ENCODE results near the gene CENPN.

DNA sequence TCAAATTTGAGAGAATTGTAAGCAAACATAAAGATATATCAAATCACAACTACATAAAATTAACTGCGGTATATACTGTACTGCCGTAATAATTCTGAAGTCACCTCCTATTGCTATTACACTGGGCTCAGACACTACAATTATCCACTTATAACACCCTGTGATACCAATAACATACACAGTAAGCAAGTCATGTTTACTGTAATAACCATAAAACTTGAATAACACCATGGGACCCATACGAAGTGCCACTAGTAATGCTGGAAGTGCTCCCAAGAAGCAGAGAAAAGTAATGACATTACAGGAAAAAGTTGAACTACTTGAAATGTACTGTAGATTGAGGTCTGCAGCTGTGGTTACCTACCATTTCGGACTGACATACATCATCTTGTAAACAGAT, 24.4 kb upstream of the CENPN start:
- TF ChIP-seq ZNF384 (IDR thresholded peaks at IDR 0.05) (peak; percentile 61; the same call in 1 of the 2 replicates), SUZ12 (IDR thresholded peaks at IDR 0.05) (no peak)
